Measurements from ENCODE around the gene SUPT5H. TPM values are rescaled to one million over a fixed set of nuclear protein-coding genes. Genes with fewer than 3 reads are reported as not detected.

The SUPT5H gene
- total RNA-seq, 3 donors from 2014 or later (not counting 1 experiment from before 2014, with no cell fraction given) = 228 to 256 (median 230) TPM

- intact Hi-C loops (cut with micrococcal nuclease) = loop anchor here (1.0 to 5.0 kb wide), 3 partner anchors 14 to 286 kb away; partner anchors contain the start of genes EID2B and PAK4
- no peaks in the 10 kb centered on the region for H3K27me3 ChIP-seq (ENCODE audit: control insufficient read depth, insufficient read depth, low read length)
- peak overlapping the region; percentile 96 for H3K27ac ChIP-seq (ENCODE audit: low read length)
- peaks cover 20% of the 10 kb centered on the region for H3K36me3 ChIP-seq (ENCODE audit: control insufficient read depth, insufficient read depth, low read length)
- H3K9me3 ChIP-seq (ENCODE audit: control insufficient read depth, insufficient read depth, low read length) = no peaks in the 10 kb centered on the region
- TF ChIP-seq CTCF (IDR thresholded peaks at IDR 0.05) = no peak
- H3K4me3 ChIP-seq (ENCODE audit: low read length) = peak overlapping the region; percentile 92
- DNase-seq (peak in 1 of 2 donors; percentile 39), ATAC-seq (no peak)
- H3K9me3 Mint-ChIP-seq = no peaks in the 10 kb centered on the region
- peak overlapping the region; percentile 96 to 97 for H3K27ac Mint-ChIP-seq
- peaks cover 7% of the 10 kb centered on the region for H3K36me3 Mint-ChIP-seq
- peaks cover 49% of the 10 kb centered on the region for H3K4me1 ChIP-seq (ENCODE audit: control insufficient read depth, insufficient read depth, low read length)
- no peaks in the 10 kb centered on the region for H3K27me3 Mint-ChIP-seq (ENCODE audit: low read depth in 2 of 2)
- 21% methylated on average over 9 of the region's 9 CpGs for WGBS (ENCODE audit: insufficient coverage)
- peaks cover 58 to 74% of the 10 kb centered on the region in 2 donors for H3K4me1 Mint-ChIP-seq
- peak overlapping the region; percentile 97 for H3K4me3 Mint-ChIP-seq
Measured at GRCh38 chr19:39411081-39411831, 34.1 kb upstream of the SUPT5H start.

- DNase-seq (peak; percentile 88 to 96), ATAC-seq (peak; percentile 37 to 67 (median 45))
- intact Hi-C loops (cut with micrococcal nuclease) = loop anchor here (1.0 to 5.0 kb wide), 7 partner anchors 10 to 287 kb away; partner anchors contain the start of genes EID2B, PAK4, RPS16 and SAMD4B
- Histone ChIP-seq H3K4me3 (ENCODE audit: low read length) (peak overlapping the region; percentile 70), H3K27ac (ENCODE audit: low read length) (peak overlapping the region; percentile 96), H3K4me1 (ENCODE audit: control insufficient read depth, insufficient read depth, low read length) (peaks cover 47% of the 10 kb centered on the region), H3K9me3 (ENCODE audit: control insufficient read depth, insufficient read depth, low read length) (no peaks in the 10 kb centered on the region), H3K36me3 (ENCODE audit: control insufficient read depth, insufficient read depth, low read length) (peaks cover 20% of the 10 kb centered on the region), H3K27me3 (ENCODE audit: control insufficient read depth, insufficient read depth, low read length) (no peaks in the 10 kb centered on the region)
- Mint-ChIP-seq H3K4me1 (peaks cover 55 to 71% of the 10 kb centered on the region in 2 donors), H3K9me3 (no peaks in the 10 kb centered on the region), H3K36me3 (peaks cover 7% of the 10 kb centered on the region), H3K27ac (peak overlapping the region; percentile 96 to 97), H3K4me3 (peak overlapping the region; percentile 97), H3K27me3 (ENCODE audit: low read depth in 2 of 2) (no peaks in the 10 kb centered on the region)
- WGBS (ENCODE audit: insufficient coverage) = 0% methylated on average over 4 of the region's 7 CpGs
- TF ChIP-seq CTCF (IDR thresholded peaks at IDR 0.05) = peak; percentile 68
Measured at GRCh38 chr19:39411832-39412099, 33.6 kb upstream of the SUPT5H start.

GRCh38 chr19:39412100-39412866 lies 33.1 kb upstream of the SUPT5H start, which contains the start of gene PLEKHG2:
Gene PLEKHG2, plus strand, starts transcription at chr19:39412669. Its CDS starts 1,418 bp downstream, at chr19:39414087.
- H3K4me1 Mint-ChIP-seq = peaks cover 55 to 66% of the 10 kb centered on the region in 2 donors
- no peaks in the 10 kb centered on the region for H3K27me3 Mint-ChIP-seq (ENCODE audit: low read depth in 2 of 2)
- H3K27me3 ChIP-seq (ENCODE audit: control insufficient read depth, insufficient read depth, low read length) = no peaks in the 10 kb centered on the region
- under 1% methylated on average over 60 of the region's 60 CpGs for WGBS (ENCODE audit: insufficient coverage)
- DNase-seq (peak; percentile 98), ATAC-seq (peak; percentile 54 to 80 (median 57))
- H3K36me3 Mint-ChIP-seq = peaks cover 7% of the 10 kb centered on the region
- peak within 1 kb of the TSS; percentile 70 for H3K4me3 ChIP-seq (ENCODE audit: low read length)
- TF ChIP-seq CTCF (IDR thresholded peaks at IDR 0.05) = peak; percentile 86
- peak within 1 kb of the TSS; percentile 97 for H3K4me3 Mint-ChIP-seq
- H3K9me3 Mint-ChIP-seq = no peaks in the 10 kb centered on the region
- peaks cover 47% of the 10 kb centered on the region for H3K4me1 ChIP-seq (ENCODE audit: control insufficient read depth, insufficient read depth, low read length)
- intact Hi-C loops (cut with micrococcal nuclease) = loop anchor here (1.0 to 5.0 kb wide), 5 partner anchors 11 to 120 kb away; partner anchors contain the start of genes EID2B, RPS16, SAMD4B and SUPT5H
- peak within 1 kb of the TSS; percentile 96 for H3K27ac ChIP-seq (ENCODE audit: low read length)
- H3K27ac Mint-ChIP-seq = peak within 1 kb of the TSS; percentile 96 to 97
- H3K36me3 ChIP-seq (ENCODE audit: control insufficient read depth, insufficient read depth, low read length) = peaks cover 20% of the 10 kb centered on the region
- no peaks in the 10 kb centered on the region for H3K9me3 ChIP-seq (ENCODE audit: control insufficient read depth, insufficient read depth, low read length)
